EL (cell line): ENCODE measurements around the gene MOB1B.

ENCODE experiments used
- DNase-seq: peaks from one replicate; pipeline ENCODE4 v3.0.0-alpha.2; 2016

The MOB1B gene

DNA sequence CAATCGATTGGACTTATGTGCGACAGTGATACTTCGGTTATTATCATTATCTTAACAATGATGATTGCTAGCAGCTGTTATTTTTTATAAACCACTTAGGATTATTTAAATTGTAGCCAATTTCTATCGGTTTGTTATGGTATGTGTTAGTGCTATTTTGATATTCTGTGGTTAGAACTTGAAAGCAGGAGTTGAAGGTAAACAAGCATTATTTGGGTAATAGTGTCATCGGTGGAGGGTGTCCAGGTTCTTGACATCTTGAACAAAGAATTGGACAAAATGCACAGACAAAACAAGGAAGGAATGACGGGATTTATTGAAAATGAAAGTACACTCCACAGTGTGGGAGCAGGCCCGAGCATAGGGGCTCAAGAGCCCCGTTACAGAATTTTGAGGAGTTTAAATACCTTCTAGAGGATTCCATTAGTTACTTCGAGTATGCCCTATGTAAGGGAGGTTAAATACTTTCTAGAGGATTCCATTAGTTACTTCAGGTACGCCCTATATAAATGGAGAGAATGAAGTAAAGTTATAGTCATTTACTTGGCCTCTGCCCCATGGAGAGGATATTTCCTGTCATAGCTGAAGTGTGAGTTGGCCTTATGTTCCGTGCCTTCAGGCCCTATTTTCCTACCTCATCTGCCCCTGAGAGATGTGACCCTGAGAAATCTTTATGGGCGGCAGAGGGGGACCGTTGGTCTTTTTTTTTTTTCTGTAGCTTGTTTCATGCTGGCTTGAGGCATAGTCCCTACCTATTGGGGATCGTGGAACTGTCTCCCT is 13.1 kb downstream of the MOB1B start:
- DNase-seq, result peak; percentile 89

DNA sequence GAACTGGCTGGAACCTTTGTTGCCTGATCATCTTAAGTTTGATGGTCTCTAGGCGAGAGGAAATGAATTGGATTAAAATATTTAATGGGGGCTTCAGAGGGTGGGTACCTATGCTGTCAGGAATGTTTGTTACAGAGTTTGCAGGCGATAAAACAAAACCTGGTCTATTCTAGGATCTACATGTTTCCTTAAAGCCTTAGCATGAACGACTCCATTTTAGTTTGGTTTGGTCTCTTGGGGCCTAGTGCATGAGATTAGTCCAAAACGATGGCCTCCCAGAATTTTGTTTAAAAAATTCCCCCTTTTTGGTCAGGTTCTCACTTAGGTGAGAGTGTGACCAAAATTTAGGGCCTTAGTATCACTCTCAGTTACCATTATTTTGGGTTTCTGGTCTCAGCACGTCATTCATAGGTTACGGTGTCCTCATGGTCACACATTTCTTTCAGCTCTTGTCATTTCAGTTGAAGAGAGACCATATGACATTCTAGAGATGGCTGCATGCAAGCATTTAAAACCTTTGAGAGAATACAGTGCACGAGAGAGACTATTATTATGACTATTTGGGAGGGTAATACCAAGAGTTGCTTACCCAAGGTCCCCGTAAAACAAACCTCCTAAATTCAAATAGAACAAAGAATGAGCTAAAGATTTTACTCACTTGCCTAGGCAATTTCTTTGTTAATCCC is 13.8 kb downstream of the MOB1B start:
- no peak for DNase-seq

DNA sequence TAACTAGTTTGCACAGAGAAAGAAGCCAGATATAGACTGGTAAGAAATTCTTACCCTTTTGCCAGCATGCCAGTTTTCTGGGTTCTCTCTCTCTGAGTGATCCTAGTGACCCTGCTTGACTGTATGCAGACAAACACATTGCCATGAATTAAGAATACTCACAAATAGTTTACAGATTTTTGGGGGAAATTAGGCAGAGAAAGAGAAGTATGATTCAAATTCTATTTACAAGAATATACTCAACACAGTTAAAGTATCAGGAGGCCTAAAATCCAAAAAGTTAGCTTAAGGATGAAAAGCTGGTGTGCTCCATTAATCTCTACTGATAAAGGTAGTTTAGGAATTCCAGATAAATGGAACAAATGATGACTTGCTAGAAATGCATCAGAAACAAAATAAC is 18.4 kb downstream of the MOB1B start:
- no peak for DNase-seq

DNA sequence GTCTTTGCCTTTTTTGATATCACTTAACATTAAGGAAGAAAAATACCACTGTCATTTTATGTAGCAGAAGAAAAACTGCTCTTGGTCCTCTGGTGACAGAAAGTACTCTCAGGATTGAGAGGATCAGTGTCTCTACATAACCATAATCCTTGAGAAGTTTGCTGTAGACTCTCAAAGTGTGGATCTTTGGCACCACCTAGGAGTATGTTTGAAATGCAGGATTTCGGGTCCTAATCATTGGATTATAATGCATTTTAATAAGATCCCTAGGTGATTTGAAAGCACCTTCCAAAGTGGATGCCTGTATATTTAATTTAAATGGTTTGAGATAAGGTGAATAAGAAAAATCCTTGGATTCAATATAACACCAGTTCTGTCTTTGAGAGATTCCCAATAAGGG is 23.2 kb downstream of the MOB1B start:
- DNase-seq, result no peak

DNA sequence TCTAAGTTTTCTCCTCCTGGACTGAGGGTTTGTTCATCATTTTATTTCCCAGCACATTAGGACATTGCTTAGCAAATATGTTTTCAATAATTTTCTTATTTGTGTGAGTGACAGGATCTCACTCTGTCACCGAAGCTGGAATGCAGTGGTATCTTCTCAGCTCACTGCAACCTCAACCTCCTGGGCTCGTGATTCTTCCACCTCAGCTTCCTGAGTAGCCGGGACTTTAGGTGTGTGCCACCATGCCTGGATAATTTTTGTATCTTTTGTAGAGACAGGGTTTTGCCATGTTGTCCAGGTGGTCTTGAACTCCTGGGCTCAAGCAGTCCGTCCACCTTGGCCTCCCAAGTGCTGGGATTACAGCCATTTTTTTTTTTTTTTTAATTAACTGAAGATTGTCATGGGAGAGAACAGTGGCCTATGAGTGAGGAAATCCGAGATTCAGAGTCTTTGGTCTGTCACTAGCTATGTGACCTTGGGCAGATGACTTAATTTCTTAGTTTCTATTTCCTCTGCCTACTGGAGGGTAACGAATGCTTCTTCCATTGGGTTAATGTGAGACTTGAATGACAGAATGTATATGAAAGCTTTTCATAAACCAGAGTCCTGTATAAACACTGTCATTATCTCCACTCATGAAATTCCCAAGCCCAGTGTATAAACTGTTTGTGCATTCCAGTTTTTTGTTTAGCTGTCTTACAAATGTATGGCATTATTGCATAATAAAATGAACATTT is 23.9 kb downstream of the MOB1B start:
- DNase-seq, result no peak

DNA sequence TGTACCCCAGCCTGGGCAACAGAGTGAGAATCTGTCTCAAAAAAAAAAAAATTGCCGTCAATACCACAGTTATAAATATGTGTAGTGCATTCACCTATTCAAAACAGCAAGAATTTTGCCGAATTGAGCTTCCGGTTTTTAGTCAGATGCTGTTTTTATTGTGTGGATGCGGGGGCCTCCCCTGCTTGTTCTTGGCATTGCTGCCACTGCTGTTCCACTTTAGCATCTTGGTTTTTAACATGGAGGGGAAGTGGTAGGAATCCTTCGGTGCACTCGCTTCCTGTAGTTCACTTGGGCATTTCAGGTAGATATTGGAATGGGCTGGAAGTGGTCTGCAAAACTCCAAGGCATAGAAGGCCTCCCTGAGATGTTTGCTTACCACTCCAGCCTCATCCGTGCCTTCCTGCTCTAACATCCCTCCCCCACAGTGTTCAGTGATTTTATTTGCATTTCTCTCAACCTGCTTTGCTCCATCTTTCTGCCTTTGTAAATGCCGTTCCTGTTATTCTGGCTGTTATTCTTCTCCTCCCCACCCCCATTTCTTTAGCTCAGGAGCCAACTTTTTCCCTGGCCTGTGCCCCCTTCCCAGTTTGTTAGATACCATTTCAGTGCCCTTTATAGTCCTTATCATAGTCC is 25.5 kb downstream of the MOB1B start:
- no peak for DNase-seq

DNA sequence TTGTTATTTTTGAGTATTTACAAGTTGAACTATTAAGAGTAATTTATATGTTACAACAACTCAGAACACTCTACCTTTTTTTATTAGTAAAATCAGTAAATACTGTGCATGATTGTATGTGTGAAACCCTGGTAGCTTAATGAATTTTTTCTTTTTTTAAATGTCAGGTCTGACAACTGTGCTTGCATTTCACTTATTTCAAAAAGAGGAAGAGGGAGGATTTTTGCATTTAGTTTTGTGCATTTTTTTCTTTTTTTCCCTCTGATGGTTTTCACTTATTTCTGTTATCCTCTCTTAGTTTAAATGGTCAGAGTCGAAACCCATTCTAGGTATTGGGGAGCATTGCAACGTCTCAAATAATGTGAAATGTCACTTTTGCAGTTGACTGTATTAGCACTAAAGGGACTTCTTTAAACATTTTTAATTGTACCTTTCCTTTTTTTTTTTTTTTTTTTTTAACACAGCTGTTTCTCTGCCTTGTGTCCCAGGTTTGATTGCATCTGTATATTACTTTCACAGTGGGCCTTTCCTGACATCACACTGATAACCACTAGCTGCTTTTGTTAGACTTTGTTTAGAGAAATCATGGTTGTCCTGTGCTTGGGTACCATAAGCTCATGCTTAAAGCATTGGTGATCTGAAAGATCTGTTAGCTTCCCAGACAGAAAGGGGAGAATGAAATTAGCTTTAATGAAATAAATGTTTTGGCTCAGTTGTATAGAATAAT is 28.5 kb downstream of the MOB1B start:
- no peak for DNase-seq

DNA sequence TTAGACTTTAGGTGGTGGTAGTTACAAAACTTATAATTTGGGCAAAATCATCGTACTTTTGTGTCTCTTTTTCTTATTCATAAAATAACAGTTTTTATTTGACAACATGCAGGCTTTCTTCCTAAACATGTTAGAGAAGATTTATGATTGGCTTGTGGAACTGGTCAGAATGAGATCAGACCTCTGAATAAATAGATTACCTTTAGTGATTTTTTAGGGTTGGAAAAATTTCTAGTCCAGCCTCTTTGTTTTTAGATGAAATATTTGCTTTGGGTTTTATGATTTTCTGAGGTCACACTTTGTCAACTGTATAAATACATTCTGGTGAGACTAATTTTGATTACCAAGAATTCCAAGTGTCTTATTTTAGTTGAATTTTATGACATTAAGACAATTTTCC is 29.2 kb downstream of the MOB1B start:
- no peak for DNase-seq

DNA sequence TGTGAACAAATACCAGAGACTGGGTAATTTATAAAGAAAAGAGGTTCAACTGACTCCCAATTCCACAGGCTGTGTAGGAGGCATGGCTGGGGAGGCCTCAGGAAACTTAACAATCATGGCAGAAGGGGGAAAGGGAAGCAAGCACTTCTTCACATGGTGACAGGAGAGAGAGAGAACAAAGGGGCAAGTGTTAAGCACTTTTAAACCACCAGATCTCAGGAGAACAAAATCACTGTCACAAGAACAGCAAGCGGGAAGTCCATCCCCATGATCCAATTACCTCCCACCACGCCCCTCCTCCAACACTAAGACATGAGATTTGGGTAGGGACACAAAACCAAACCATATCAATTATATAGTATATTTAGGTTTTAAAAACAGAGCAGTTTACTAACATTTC is 30.8 kb downstream of the MOB1B start:
- DNase-seq, result no peak

DNA sequence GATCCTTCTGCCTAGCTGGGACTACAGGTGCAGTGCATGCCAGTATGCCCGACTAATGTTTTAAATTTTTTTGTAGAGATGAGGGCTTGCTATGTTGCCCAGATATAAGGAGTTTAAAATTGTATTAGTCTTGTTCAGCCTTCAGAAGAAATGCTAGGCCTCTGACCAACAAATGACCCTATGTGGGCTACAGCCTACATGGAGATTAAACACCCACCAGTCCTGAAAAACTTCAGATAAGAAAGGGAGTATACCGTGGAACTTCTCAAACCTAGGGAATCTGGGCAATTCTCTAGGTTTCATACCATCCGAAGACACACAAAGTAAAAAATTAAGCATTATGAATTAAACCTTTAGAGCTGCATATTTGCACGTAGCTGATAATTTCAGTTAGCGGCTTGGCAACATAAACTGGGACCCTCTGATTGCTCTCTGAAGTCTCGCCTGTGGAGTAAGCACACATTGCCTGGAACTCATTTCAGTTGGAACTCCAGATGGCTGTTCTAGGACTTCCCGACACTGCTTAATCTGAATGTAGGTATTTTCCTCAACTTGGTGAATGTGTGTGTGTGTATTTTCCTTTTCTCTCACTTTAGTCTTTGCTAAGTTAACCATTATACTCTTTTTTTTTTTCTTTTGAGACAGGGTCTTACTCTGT is 33.0 kb downstream of the MOB1B start:
- DNase-seq, result no peak

DNA sequence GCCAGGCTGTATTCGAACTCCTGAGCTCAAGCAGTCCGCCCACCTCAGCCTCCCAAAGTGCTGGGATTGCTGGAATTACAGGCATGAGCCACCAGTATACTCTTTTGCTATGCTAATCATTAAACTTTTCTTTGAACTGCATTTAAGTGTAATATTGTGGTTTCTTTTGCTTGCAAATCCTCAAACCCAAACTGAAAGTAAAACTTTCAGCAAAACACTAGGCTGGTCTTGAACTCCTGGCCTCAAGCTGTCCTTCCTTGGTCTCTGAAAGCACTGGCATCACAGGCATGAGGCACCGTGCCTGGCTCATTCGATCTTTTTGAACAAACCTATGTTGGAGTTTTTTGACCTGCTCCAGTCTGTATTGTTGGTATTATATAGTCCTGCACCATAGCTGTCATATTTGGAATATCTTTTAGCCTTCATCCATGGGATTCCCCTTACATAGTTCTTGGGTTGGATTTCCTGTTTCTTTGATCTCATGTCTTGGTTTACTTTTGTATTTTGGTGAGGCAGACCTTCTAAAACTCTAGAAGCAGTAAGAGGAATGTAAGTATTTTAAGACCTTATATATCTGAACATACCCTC is 34.1 kb downstream of the MOB1B start:
- peak; percentile 37 for DNase-seq

DNA sequence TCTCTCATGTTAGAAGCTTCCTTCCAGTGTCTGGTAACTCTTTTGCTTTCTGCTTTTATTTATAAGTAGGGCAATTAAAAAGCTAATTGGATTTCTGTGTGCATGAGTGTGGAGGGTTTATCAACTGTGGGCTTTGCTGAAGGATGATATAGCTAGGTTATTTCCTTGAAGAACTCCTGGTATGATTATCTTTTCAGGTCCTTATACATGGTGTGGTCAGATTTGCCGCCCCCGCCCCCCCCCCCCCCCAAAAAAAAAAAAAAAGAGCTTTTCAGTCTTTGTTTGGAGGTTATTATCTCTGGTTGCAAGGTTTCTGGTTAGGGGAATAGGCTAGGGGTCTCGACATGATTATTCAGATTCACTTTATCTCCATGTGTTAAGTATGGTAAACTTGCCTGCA is 35.9 kb downstream of the MOB1B start:
- no peak for DNase-seq

DNA sequence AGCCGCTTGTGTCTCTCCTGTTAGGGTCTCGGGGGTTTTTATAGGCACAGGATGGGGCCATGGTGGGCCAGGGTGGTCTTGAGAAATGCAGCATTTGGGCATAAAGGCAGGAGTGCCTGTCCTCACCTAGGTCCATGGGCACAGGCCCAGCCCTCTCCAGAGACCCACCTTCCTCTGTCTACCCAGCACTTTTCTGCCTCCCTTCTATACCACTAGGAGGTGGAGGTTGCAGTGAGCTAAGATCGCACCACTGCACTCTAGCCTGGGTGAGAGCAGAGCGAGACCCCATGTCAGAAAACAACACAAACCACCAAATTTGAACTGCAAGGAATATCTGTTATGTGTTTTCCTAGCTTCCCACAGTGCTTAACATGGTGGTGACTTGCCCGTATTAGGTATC is 38.0 kb downstream of the MOB1B start:
- DNase-seq, result no peak

DNA sequence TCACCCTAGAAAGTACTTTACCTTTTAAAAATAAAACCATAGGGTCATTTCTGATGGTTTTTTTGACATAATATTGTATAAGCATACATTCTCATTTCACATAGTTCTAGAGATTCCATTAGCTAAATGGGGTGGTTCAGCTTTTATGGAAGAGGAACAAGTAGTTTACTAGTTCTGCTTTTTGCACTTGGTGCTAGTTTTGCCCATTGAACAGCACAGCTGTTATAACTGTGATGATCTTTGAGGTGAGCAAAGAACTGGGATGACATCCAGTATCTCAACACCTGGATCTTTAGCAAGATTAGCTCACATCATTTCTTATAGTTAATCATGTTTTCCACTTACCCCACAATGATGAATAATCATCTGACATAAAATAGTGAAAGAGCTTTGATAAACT is 40.9 kb downstream of the MOB1B start:
- DNase-seq, result no peak

DNA sequence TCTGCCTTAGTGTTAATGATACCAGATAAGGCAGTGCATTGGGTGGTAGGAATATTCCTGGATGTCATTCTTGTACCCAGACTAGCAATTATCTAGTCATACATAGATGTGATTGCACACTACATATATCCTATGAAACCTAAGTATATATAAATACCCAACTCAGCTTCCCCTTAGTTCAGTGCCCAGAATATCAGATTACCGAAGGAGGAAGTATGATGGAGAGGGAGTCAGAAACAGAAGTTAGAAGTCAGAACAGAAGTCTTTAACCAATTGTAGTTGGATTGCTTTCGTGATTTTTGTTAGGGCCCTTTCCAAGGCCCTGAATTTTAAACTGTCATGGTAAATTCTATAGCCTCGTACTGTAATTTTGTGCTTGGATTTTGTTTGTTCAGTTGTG is 42.9 kb downstream of the MOB1B start:
- no peak for DNase-seq

DNA sequence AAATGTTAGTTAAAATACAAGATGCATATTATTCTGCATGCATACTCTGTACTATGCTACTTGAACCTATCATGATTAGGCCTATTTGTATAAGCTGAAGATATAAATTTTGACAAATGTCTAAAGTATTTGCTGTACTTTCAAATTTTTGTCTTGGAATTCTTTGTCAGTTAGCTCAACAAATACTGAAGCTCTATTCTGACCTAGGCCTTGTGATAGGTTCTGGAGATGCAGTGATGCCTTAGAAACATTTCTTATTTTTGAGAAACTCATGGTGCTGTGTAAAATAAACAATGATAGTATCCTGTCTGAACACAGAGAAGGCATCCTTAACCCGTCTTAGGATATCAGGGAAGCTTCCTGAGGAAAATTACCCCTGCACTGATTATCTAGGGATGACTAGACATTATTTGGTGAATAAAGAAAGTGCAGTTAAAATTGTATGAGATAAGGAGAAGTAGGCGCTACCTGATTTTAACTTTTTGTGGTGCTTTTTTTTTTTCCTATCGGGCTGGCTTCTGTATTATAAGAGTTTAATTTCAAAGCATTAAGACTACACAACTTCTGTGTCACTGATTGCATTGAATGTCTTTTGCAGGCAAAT is 43.4 kb downstream of the MOB1B start:
- DNase-seq, result peak; percentile 59

DNA sequence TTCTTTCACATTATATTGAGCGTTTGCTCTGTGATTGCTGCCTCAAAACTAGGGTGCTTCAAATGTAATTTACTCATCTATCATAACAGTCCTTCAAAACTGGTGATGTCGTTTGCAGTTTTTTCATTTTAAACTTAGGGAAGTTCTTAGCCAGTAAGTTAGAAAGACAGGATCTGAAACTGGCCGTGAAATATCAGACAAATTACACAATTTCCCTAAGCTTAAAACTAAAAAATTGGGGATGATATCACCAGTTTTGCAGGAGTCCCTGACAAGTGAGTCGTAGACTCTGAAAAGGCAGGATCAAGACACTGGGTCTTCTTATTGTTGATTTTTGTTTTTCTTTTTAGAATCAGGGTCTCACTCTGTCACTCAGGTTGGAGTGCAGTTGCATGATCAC is 44.8 kb downstream of the MOB1B start:
- no peak for DNase-seq

DNA sequence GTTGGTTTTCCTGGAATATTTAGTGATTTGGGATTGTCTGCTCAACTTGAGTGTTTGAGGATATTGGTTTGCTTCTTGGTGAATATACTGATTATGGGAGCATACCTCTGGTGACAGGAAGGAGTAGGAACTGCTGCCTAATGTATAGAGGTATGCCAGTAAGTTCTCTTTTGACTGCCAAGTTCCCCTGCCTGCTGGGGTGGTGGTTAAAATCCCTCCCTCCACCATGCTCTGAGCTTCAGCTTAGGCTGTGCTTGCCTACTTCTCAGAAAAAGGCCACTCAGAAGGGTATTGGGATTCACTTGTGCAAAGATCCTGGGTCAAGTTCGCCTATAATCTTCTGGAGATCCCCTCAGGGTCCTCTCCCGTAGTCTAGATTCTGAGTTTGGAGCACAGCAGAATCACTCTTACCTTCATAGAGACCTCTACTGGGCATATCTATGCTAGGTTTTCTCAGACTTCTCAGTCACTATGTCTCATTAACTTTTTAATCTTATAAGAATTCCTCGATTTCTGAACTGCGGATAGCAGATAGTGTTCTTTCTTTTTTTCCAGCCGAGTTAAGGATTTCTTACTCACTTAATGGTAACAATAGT is 46.6 kb downstream of the MOB1B start:
- DNase-seq, result no peak

DNA sequence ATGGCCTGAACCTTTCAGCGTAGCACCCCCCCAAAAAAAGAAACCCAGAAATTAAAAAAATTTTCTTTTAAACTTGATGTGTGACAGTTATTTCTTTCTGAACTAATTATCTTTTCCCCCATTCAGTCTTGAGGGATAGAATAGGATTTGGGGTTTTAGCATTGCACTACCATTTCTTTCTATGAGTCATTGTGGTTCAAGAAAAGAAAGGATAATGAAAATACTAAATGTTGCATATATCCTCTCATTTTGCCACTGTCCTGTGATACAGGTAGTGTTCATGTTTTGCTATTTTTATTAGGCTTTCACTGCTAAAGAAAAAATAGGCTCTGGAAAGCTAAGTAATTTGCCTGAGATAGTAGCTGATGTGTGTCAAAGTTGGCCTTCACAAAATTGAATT is 51.9 kb downstream of the MOB1B start:
- no peak for DNase-seq

DNA sequence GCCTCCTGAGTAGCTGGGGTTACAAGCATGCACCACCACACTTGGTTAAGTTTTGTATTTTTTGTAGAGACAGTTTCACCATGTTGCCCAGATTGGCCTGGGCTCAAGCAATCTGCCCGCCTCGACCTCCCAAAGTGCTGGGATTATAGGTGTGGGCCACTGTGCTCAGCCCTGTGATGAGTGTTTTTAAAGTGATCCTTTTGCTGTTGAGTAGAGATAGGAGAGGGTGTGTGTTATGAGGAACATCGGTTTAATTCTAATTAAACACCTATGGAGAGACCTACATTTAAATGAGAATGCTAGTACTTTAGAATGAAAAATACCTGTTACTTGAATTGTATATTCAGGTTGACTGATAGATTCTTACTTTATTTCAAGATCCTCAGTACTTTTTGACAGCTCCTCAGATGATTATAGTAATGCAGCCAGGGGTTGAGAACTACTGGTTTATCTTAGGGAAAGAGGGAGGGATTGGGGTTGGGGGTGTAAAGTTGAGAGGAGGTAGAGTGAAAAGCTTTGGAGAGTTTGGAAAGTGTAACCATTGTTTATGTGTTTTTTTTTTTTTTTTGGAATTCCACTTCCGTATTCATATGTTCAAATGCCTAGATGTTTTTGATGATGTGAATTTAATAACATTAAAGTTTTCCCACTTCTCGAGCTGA is 54.5 kb downstream of the MOB1B start:
- no peak for DNase-seq
